SHP77 (cell line): ENCODE data around the gene MYO7B.

Source experiments
- DNase-seq, 2 experiments: peaks; one replicate each; lab custom pipeline; 2025; lab: John Stamatoyannopoulos, UW

MYO7B gene

DNA sequence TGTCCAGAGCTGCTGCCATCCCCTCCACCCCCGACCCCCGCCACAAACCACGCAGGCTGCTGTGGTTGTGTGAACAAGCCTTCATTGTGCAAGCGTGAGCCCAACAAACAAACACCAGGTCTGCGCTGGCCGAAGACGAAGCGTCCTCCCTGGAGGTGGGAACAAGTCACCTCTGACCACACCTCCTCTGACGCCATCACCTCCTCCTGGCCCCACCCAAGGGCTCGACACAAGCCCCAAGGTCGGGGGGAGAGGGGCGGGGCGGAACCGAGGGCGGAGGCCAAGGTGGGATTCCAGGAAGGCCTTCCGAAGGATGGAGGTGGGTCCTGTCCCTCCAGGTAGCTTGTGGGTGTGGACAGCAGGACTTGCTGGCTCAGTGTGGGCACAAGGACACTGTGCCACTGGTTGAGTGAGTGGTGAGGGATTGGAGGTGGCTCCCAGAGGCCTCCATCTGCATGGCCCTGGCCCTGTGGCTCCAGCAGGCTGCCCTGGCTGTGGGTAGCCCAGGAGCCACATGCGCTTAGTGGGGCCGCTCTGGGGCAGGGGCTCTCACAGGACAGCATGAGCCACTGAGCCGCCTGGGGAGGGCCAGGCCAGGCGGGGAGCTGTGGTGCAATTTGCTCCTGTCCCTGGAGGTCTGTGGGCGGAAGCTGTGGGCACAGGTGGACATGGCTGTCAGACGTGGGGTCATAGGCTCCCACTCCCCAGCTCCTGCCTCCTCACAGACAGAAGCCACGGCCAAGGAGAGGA is 103.1 kb downstream of the MYO7B start:
- no peak for DNase-seq

DNA sequence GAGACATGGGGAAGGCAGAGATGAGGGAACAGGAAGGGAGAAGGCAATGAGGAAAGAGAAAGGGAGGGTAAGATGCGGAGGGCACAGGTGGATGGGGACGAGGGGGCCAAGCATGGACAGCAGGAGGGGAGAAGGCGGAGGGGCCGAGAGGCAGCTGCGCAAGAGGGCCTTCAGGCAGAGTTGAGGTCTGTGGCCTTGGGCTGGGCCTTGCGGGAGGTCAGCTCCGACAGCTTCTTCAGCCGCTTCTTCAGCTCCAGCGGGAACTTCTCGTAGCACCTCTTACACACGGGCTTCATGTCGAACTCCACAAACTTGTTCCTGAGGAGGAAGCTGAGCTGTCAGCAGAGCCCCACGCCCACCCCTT is 103.6 kb downstream of the MYO7B start:
- DNase-seq, result no peak

DNA sequence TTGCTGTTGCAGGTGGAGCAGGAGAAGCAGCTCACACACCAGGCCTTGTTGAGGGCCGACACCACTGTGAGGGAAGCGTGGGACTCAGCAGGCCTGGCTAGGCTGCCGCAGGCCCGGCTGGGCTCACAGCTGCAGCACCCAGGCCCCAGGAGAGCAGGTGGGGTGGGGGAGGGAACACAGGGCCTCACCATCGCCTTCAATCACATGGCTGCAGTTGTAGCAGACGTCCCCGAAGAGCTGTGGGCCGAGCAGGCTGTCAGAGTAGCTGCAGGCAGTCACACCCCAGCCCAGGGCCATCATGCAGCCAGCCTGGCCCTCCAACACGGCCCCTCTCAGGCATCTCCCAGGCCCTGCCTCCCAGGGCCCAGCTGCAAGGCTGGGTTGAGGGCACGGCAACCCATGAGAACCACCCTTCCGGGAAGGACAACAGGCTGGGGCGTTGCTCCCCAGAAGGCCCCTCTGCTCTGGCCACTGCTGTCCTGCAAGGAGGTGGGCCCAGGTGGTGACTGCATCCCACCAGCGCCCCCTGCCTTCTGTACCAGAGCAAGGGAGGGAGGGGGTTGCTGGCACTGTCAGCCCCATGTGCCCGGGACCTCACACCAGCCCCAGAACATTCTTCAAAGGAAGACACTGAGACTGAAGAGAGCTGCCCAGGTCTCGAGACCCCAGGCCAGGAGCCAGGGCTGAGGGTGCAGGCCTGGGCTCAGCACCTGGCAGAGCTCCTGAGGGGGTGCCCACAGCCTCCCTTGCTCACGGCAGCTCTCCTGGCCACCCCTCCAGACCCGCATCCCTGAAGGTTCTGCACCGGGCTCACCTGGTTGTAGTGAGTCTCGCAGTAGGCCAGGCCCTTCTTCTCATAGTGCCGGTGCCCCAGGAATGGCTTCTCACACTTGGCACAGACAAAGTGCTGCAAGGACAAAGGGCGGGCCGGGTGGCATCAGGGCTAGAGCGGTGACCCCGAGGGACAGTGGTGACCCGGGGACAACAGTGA is 104.9 kb downstream of the MYO7B start:
- peak; percentile 58 to 76 for DNase-seq

GRCh38 chr2:127641133-127641532 is 105.7 kb downstream of the MYO7B start:
- no peak for DNase-seq

GRCh38 chr2:127641846-127642507 is 106.5 kb downstream of the MYO7B start:
- no peak for DNase-seq

DNA sequence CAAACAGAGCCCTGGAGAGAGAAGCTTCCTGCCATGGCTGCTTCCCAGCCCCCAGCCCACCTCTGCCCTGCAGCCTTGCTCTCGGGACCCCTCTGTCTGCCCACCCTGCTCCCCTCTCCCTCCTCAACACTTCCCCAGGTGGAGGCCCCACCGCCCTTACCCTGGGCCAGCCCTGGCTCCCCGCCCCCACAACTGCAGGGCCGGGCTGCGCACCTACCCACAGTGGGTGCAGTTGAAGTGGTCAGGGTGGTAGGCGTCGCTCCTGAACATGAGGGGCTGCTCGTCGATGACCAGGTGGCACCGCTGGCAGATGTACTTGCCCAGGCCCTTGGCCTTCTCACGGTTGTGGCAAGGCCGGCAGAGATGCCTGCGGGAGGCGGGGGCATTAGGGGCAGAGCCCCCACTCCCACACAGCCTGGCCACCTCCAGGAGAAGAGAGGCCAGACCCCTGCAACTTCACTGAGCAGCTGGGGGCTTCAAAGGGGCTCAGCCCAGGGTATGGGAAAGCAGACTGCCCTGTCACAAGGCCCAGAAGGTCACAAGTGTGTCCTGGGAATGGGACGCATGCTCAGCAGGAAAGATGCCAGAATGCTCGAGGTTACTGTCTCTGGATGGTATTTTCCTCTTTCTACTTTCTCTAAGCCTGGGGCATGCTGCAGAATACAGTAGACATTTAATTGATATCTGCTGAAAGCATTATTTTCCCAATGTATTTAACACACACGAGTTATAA is 107.4 kb downstream of the MYO7B start:
- no peak for DNase-seq

- DNase-seq, result no peak
These were observed 108.1 kb downstream of the MYO7B start for GRCh38 chr2:127643439-127644065.

DNA sequence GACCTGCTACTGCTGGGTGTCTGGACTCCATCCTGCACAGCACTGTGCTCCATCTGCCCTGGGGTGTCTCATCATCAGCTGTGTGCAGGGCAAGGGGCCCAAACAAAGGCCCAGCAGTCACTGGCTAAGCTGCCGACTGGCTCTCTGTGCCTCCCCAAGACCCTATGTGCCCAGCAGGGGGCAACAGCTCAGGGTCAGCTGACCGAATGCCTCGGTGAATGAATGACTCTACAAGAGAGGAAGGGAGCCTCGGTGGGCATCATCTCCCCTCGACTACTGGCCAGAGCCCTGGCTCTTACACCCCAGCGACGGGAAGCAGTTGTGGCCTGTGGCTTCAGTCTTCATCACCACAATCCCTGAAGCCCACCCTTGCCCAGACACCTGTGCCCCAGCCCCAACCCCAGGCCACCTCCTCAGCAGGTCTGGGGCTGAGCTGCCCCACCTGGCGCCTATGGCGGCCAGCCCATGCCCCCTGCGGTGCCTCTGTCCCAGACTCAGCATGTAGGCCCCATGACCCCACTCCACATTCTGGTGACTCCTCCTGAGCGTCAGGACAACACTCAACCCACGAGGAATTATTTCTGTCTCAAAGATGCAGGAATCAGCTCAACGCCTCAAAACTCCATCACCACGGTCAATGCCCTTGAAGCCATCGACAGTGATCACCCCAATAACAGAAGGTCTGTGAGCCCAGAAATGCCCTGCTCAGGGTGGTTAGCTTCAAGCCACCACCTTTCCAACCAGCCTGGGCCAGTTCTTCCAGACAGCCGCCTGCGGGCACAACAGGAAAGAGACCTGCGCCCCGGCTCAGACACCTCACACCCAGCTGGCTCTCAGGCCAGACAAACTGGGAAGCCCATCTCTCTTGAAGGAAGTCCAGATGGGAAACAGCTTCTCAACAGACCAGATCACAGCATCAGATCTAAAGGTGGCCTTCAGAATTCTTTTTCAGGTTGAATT is 108.9 kb downstream of the MYO7B start:
- DNase-seq, result no peak

DNA sequence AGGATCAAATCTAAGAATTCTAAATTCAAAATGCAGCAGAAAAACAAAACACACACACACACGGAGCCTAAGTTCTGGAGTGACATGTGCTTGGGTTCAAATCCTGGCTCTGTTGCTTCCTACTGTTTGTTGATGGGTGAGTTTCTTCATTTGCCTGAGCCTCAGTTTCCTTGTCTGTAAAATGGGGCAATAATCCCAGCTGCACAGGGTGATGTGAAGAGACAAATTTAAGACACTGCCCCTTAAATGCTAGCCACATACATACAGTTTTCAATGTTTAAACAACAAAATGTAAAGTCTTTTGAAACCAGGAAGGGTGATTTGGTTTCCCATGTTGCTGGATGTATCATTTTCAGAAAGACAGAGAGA is 109.5 kb downstream of the MYO7B start:
- no peak for DNase-seq

- no peak for DNase-seq
These were observed 110.2 kb downstream of the MYO7B start, which contains the start of gene GPR17 for GRCh38 chr2:127645395-127646291. GPR17 (plus strand) TSS chr2:127646153; CDS start chr2:127650736, 4,583 bp downstream.

- no peak for DNase-seq
These were observed 111.2 kb downstream of the MYO7B start for GRCh38 chr2:127646487-127647241.

DNA sequence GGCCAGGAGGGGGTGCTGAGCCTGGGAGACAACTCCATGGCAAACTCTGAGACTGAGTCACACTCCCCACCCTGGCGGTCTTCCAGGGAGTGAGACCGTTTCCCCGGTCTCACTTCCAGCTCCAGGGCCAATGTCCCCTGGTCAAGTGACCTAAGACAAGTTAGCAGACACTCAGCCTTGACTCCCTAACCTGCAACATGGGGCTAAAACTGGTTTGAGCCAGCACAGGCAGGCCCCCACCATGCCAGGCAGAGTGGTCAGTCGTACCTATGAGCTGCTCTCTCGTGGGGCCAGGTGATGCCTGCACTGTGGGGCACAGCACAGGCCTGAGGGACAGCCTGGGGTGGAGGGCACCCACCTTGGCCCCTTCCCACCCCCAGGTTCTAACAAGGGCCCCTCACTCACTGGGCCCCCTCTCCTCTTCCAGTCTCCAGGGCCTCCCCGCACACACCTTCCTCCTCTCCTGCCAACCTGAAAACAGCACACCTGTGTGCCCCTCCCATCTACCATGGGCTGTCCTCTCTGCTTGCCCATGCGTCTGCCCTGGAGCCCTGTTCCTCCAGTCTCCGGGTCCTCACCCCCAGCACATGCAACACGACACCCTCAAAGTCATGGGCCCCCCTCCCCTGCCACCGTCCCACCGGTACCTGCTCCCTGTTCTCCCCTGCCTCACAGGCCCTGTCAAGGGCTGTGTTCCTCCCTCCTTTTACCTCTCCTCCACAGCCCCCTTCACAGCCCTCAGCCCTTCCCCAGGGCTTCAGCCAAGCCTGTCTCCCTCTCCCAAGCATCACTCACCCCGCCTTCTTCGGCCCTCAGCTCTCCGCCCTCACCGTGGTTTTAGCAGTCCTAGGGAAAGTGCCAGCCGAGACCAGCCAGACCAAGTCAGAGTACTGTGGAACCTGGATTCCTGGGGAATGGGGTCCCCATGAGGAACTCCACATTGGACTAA is 112.0 kb downstream of the MYO7B start:
- DNase-seq, result no peak

DNA sequence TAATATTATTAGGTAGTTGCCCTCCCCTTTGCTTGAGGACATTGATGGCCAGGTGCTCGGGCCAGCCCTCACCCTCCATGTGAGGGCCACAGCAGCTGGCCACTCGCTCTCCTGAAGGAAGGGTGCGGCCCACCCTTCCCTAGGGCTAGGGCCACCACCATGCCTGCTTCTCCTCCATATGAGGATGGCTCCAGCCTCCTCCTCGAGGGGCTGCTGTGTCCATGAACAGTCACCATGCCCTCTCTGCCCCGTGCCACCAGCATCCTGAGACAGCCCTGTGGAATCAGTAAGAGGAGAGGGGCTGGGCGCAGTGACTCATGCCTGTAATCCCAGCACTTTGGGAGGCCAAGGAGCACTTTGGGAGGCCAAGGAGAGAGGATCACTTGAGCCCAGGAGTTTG is 112.8 kb downstream of the MYO7B start:
- DNase-seq, result no peak

- no peak for DNase-seq
These were observed 113.7 kb downstream of the MYO7B start for GRCh38 chr2:127649100-127649611.

DNA sequence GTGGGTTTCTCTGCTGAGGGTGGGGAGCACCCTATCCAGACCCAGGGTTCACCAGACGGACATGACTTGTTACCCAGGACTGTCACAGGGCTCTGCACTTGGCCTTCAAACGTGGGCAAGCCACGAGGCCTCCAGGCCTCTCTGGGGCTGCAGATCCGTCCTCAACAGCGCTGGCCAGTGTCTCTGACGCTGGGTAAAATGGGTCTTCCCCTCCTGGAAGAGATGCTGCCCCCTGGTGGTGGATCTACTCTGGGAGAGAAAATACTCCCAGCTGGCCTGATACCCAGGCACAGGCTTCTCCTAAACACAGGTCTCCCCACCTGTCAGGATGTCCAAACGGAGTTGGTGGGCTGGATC is 114.2 kb downstream of the MYO7B start:
- DNase-seq, result peak; percentile 78

DNA sequence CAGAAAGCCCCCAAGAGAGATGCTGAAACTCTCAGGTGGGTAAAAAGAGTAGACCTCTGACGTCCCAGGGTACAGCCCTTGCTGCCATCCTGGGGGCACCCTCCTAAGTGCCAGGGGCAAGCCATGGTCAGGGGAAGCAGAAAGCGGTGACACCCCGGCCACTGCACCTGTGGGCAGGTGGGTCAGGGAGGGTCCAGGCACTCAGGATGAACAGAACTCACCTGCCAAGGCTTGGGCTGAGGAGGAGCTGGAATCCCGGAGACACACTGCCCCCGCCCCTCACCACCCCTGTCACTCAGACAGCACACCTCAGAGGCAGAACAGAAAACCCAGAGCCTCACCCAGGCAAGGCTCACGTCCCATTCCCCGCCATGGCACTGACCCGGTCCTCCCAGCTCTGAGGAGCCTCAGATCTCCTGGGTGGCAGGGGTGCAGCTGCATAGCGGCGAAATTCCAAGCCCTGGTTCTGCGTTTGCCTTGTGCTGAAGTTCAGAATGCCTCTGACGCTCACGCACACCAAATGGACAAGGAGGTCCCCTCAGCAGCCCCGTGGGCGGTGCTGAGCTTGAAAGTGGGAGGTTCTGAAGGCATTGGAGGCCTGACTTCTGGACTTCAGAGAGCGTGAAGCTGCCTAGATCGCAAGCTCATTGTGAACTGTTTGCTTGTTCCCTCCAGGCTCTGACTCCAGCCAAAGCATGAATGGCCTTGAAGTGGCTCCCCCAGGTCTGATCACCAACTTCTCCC is 114.7 kb downstream of the MYO7B start:
- no peak for DNase-seq
